Middle frontal gyrus (tissue), 1 donor: Measurements from ENCODE around the gene TAS2R20.

Experiments used
- DNase-seq: peaks from one replicate; pipeline ENCODE4 v3.0.0-alpha.2; 2015; ENCODE audit warnings: low spot score; ENCODE audit errors: extremely low spot score

TAS2R20 gene

GRCh38 chr12:10960211-10960610, 37.9 kb downstream of the TAS2R20 start:
- DNase-seq = no peak

DNA sequence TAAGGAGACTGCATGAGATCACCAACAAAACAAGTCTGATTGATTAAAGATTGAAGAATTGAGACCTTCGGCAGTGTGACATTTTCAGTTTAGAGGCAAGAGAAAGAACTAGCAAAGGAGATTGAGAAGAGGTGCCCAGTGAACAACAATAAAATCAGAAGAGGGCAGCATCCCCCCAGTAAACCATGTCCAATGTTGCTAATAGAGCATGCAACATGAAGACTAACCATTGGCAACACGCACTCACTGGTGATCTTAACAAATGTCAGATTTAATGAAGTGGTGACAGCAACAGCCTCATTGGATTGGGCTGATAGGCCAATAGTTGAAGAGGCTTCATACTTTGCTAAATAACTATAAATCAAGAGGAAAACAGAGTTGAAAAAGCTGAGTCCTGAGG, 38.3 kb downstream of the TAS2R20 start:
- DNase-seq = no peak

DNA sequence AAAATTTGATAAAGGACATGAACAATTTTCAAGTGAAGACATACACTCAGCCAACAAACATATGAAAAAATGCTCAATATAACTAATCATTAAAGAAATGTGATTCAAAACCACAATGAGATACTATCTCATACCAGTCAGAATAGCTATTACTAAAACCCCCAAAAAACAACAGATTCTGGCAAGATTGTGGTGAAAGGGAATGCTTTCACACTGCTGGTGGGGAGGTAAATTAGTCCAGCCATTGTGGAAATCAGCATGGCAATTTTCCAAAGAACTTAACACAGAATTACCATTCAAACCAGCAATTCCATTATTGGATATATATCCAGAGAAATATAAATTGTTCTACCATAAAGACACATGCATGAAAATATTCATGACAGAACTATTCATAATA, 40.4 kb downstream of the TAS2R20 start:
- no peak for DNase-seq

DNA sequence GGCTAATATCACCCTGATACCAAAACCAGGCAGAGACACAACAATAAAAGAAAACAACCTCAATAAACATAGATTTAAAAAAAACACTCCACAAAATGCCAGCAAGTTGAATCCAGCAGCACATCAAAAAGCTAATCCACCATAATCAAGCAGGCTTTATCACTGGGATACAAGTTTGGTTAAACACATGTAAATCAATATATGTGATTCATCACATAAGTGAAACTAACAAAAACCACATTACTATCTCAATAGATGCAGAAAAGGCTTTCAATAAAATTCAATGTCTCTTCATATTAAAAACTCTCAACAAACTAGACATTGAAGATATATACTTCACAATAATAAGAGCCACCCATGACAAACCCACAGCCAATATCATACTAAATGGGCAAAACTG, 42.0 kb downstream of the TAS2R20 start:
- no peak for DNase-seq

DNA sequence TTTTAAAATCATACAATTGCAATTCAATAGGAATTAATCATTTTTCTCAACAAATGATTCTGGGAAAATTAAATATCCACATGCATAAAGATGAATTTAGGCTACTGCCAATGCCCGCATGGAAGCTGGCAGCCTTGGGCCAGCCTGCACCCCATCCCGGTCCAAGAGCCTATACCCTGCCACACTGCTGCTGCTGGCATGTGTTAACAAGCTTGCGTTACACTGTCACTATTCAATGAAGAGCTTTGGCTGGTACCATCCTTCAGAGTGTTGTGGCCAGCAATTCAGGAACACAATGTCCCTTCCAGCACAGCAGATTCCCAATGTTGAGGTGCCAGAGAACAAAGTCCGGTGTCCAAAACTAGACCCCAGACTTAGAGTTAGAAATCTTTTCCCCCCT, 45.5 kb downstream of the TAS2R20 start:
- DNase-seq = no peak
